ENCODE measurements around the gene DKK3.

Gene DKK3

DNA sequence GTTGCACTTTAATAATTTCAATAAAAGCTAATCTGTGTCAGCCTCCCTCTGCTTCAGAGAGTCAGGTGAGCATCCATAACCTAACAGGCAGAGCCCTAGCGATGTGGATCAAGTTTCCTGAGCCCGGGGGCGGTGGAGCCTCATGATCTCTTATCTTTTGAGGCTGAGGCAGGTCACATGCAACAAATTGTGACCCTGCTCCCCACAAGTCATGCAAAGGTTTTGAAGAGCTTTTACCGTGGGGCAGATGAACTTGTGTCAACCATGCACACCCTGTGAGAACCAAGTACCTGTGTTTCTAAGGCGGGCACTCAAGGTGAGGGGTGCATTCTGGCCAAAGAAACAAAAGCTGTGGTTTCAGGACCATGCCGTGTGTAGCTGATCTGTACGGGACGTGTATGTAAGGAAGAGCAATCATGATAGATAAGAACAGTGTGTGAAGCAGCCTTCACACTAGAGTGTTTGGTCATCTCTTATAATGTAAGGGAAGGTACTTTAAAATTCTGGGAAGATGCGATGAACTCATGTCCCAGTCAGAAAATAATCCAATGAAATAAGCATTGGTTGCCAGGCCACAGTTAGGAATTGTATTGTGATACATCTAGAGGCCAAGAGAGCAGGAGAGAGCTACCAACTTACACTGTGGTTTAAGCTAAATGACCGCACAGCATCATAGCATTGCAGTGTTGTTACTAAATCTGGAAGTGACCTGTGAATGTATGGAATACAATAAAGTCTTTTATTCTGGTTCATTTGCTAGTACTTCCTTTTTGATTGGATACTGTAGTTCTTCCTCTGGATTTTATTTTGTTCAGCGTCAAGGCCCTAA, 49.8 kb downstream of the DKK3 start:
- DNase-seq: peak in 1 of 2 experiments; percentile 20

DNA sequence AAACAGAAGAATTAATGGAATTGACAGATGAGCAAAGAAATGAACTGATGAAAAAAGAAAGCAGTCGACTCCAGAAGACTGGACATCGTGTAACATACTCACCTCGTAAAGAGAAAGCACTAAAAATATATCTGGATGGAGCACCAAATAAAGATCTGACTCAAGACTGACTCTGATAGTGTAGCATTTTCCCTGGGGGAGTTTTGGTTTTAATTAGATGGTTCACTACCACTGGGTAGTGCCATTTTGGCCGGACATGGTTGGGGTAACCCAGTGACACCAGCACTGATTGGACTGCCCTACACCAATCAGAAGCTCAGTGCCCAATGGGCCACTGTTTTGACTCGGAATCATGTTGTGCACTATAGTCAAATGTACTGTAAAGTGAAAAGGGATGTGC, 52.4 kb downstream of the DKK3 start:
- no peak for DNase-seq
- TF ChIP-seq POLR2A (IDR thresholded peaks at IDR 0.05; ENCODE audit: low read length) (no peak), GATA1 (IDR thresholded peaks at IDR 0.05; ENCODE audit: low read depth, low read length) (no peak)

More for the DNA sequence above, 49.8 kb downstream of the DKK3 start:
- TF ChIP-seq POLR2A (IDR thresholded peaks at IDR 0.05; ENCODE audit: low read length): no peak
- no peak for TF ChIP-seq GATA1 (IDR thresholded peaks at IDR 0.05; ENCODE audit: low read depth, low read length)

DNA sequence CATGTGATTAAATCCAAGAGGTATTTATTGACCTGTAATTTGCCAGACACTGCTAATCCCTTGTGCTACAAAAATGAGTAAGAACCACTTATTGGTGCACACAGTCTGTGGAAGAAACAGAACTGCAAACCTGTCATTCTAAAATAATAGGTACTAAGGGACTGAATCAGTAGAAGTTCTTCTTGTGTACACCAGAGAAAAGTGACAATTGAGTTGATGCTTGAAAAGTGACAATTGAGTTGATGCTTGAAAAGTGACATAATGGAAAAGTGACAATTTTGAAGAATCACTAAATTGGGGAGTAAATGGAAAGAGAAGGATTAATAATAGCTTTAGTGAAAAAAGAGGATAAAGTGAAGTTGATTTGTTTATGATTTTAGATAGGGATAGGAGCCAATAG, 56.4 kb downstream of the DKK3 start:
- TF ChIP-seq GATA1 (IDR thresholded peaks at IDR 0.05; ENCODE audit: low read depth, low read length): no peak
- no peak for TF ChIP-seq POLR2A (IDR thresholded peaks at IDR 0.05; ENCODE audit: low read length)
- DNase-seq: no peak

DNA sequence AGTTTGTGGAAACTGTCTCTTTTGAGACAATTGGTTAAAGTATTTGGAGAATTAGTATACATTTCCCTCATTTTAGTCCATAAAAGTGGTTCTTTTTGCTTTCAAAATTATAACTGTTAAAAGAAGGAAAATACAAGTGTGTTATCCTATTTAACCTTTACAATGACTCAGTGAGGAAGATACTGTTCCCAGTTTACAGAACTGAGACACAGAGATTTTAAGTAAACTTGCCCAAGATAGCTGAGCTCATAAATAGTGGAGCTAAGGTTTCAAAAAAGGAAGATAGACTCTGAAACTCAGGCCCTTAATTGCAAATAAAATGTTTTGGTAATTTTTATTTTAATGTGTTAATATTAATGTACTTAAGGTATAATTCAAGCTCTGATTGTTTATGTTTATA, 58.9 kb downstream of the DKK3 start:
- DNase-seq: no peak
- TF ChIP-seq GATA1 (IDR thresholded peaks at IDR 0.05; ENCODE audit: low read depth, low read length) (no peak), POLR2A (IDR thresholded peaks at IDR 0.05; ENCODE audit: low read length) (no peak)

DNA sequence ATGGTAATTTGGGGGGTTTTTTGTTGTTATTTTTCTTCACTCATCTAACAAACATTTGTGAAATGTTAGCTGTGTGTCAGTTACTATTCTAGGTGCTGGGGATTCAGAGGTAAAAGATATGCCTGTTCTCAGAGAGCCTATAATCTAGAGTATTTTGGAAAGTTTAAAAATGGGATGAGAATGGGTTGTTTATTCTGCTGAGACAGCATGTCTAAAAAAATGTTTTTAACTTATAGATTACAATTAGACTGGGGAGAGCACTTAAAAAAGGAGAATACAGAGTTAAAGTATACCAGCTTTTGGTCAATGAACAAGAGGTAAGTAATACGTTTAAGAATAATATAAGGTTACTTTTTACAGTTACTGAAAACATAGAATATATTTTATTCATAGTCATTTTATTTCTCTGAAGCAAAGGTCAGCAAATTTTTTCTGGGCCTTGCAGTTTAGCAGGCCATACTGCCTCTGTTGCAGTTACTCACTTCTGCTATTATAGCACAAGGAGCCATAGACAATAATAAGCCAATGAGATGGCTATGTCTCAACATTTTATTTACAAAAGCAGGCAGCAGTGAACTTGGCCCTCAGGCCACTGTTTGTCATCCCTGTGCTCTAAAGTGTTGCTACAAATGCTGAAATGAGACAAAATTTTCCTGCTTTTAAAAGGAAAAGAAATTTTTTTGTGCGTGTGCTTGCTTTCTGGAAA, 60.0 kb downstream of the DKK3 start:
- TF ChIP-seq GATA1 (IDR thresholded peaks at IDR 0.05; ENCODE audit: low read depth, low read length): no peak
- TF ChIP-seq POLR2A (IDR thresholded peaks at IDR 0.05; ENCODE audit: low read length): no peak
- DNase-seq: no peak

DNA sequence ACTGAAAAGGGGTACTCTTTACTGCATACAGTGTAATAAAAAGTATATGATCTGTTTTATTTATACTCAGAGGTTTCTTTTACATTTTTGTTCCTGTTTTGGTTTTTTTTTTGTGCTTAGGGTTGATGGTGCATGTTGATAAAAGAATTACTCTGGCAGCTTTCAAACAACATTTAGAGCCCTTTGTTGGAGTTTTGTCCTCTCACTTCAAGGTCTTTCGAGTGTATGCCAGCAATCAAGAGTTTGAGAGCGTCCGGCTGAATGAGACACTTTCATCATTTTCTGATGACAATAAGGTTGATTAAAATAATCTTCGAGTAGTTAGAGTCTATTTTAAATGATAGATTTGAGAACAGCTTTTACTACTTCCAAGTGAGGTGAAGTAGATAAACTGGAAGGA, 60.6 kb downstream of the DKK3 start:
- DNase-seq: no peak
- no peak for TF ChIP-seq GATA1 (IDR thresholded peaks at IDR 0.05; ENCODE audit: low read depth, low read length)
- no peak for TF ChIP-seq POLR2A (IDR thresholded peaks at IDR 0.05; ENCODE audit: low read length)

DNA sequence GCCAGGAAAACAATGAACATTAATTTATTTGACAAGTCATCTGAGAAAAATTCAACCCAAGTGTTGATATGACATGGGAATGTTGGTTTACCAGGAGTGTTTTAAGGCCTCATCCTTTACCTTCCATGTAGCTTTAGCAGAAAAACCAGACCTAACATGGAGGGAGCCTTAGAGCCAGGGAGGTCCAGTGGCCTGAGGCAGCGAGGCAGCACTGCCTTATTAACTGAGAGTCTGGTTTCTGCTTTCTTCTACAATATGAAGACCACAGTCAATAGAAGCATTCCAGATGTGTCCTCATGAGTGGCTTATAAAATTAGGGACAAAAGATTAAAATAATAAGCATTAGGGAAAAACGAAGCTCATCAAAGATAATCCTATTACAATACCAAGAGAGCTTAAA, 61.5 kb downstream of the DKK3 start:
- DNase-seq: no peak
- no peak for TF ChIP-seq GATA1 (IDR thresholded peaks at IDR 0.05; ENCODE audit: low read depth, low read length)
- TF ChIP-seq POLR2A (IDR thresholded peaks at IDR 0.05; ENCODE audit: low read length): no peak

DNA sequence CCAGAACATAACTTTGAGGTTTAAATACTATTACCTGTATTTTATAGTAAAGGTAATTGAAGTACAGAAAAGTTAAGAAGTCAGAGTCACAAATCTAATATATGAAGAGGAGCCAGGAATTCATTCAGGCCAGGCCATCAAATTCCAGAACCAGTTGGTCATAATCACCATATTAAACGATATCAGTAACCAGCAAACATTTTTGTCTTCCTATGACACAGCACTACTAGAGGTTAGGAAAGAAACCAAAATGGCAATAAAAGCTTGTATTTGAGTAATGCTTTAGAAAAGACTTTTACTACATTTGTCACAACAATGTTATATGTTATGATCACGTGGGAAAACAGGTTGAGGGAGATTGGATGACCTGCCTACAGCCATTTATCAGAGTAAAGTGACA, 62.2 kb downstream of the DKK3 start:
- no peak for TF ChIP-seq POLR2A (IDR thresholded peaks at IDR 0.05; ENCODE audit: low read length)
- TF ChIP-seq GATA1 (IDR thresholded peaks at IDR 0.05; ENCODE audit: low read depth, low read length): no peak
- DNase-seq: no peak

DNA sequence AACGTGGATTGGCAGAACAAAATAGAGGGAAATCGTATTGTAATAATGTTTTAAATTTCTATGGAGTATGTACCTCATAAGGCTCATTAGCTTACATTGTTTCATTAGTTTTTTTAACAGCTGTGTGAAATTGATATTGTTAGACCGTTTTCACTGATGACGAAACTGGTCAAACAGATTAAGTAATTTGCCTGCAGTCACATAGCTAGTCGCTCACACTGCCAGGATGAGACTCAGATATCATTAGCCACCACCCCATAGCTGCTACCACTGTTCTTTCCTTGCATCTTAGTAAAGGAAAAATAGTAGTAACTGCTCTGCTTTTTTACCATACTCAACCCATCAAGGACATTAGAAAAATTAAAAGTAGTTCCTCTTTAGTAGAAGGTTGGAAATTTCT, 64.0 kb downstream of the DKK3 start:
- peak in 1 of 2 experiments; percentile 10 for DNase-seq
- no peak for TF ChIP-seq GATA1 (IDR thresholded peaks at IDR 0.05; ENCODE audit: low read depth, low read length)
- TF ChIP-seq POLR2A (IDR thresholded peaks at IDR 0.05; ENCODE audit: low read length): no peak

DNA sequence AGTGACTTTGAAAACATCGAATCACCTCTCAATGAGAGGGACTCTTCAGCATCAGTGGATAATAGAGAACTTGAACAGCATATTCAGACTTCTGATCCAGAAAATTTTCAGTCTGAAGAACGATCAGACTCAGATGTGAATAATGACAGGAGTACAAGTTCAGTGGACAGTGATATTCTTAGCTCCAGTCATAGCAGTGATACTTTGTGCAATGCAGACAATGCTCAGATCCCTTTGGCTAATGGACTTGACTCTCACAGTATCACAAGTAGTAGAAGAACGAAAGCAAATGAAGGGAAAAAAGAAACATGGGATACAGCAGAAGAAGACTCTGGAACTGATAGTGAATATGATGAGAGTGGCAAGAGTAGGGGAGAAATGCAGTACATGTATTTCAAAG, 65.8 kb downstream of the DKK3 start:
- no peak for TF ChIP-seq POLR2A (IDR thresholded peaks at IDR 0.05; ENCODE audit: low read length)

DNA sequence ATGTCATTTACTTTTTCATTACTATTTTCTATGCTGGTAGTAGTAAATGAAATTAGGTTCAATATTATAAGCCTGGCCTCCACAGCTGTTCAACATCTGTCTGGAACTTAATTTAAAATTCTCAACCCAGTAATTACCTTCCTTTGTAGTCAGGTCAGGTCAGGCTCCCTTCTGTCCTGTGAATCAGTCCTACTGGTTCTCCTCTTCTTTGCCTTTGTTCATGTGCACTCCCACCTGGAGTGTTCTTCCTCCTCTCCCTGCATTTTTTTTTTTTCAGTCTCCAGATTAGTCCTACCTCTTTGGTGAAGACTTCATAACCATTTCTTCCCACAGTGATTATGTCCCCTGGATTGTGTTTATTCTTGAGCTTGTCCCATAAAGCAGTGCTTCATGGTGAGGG, 67.9 kb downstream of the DKK3 start:
- no peak for TF ChIP-seq GATA1 (IDR thresholded peaks at IDR 0.05; ENCODE audit: low read depth, low read length)
- no peak for TF ChIP-seq POLR2A (IDR thresholded peaks at IDR 0.05; ENCODE audit: low read length)
- no peak for DNase-seq

More for the DNA sequence above, 65.8 kb downstream of the DKK3 start:
- no peak for DNase-seq

DNA sequence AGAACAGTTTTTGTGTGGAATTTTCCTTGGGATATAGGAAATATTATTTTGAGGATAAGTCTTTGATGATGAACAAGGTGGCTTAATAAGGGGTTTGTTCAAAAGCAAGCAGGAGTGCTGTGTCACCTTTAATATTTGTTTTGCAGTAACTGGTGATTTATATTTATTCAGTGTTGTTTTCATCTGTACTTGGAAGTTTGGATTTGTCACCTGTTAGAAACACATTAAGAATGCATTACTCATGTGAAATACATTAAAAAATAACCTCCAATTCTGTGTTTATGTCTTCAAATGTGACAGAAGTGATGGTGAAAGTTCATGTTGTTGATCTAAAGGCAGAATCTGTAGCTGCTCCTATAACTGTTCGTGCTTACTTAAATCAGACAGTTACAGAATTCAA, 70.5 kb downstream of the DKK3 start:
- DNase-seq: no peak
- TF ChIP-seq GATA1 (IDR thresholded peaks at IDR 0.05; ENCODE audit: low read depth, low read length) (no peak), POLR2A (IDR thresholded peaks at IDR 0.05; ENCODE audit: low read length) (no peak)

DNA sequence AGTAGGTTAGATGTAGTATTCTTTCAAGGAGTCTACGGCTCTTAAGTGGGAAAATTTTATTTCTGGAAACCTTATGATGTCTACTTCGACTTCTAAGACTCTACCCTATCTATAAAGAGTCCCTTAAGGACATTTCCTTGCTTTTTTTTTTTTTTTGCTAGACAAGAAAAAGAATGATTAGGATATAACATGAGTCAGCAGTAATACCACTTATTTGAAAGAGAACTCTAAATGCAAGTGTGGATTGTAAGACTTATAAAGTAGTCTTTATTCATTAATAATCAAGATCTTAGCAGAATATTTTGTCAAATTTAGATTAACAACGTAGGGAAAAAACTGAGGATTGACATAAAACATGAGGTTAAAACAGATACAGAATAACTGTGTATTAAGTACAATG, 71.0 kb downstream of the DKK3 start:
- DNase-seq: no peak
- TF ChIP-seq GATA1 (IDR thresholded peaks at IDR 0.05; ENCODE audit: low read depth, low read length): no peak
- no peak for TF ChIP-seq POLR2A (IDR thresholded peaks at IDR 0.05; ENCODE audit: low read length)

DNA sequence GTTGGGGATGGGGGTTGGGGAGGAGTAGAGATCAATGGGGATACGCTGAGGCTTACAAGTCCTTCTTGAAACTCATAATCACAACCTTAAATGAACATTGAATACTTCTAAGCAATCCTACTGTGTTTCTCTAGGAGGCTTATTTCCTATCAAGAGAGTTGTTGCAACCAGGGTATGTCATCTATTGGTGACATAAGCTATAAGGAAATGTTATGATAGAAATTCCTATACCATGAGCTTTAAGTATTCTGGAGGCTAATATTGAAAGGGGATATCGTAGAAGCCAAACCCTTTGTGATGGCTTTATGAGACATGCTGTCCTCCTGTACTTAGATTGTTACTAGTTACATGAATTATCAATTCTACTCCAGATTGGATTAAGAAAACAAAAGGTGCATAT, 72.9 kb downstream of the DKK3 start:
- TF ChIP-seq POLR2A (IDR thresholded peaks at IDR 0.05; ENCODE audit: low read length) (no peak), GATA1 (IDR thresholded peaks at IDR 0.05; ENCODE audit: low read depth, low read length) (no peak)
- no peak for DNase-seq
